ENCODE results near the gene HLCS.

The HLCS gene

GRCh38 chr21:36877741-36878140 lies 88.7 kb downstream of the HLCS start:
- Histone ChIP-seq H3K9me3 (ENCODE audit: control insufficient read depth in 2 of 2, low read length in 2 of 2) (no peaks in the 10 kb centered on the region), H3K9ac (ENCODE audit: low read length in 2 of 2) (no peak overlapping the region), H3K27ac (ENCODE audit: low read length) (no peak overlapping the region), H3K4me1 (ENCODE audit: control insufficient read depth, insufficient read depth, low read length) (no peaks in the 10 kb centered on the region), H3K4me3 (ENCODE audit: low read length in 2 of 2) (no peak overlapping the region), H3K36me3 (ENCODE audit: control insufficient read depth in 2 of 2, insufficient read depth in 2 of 2, low read length in 2 of 2) (no peaks in the 10 kb centered on the region), H3K27me3 (ENCODE audit: control insufficient read depth in 1 of 2, insufficient read depth in 2 of 2, low read length in 2 of 2) (no peaks in the 10 kb centered on the region)

- no peaks in the 10 kb centered on the region for H3K4me1 ChIP-seq (ENCODE audit: control insufficient read depth, insufficient read depth, low read length)
- H3K27ac ChIP-seq (ENCODE audit: low read length): no peak overlapping the region
- H3K9me3 ChIP-seq (ENCODE audit: control insufficient read depth in 2 of 2, low read length in 2 of 2): no peaks in the 10 kb centered on the region
- no peaks in the 10 kb centered on the region for H3K36me3 ChIP-seq (ENCODE audit: control insufficient read depth in 2 of 2, insufficient read depth in 2 of 2, low read length in 2 of 2)
- H3K4me3 ChIP-seq (ENCODE audit: low read length in 2 of 2): no peak overlapping the region
- H3K9ac ChIP-seq (ENCODE audit: low read length in 2 of 2): no peak overlapping the region
- H3K27me3 ChIP-seq (ENCODE audit: control insufficient read depth in 1 of 2, insufficient read depth in 2 of 2, low read length in 2 of 2): no peaks in the 10 kb centered on the region
Measured at GRCh38 chr21:36874665-36875064, 91.8 kb downstream of the HLCS start.

- Histone ChIP-seq H3K9me3 (ENCODE audit: control insufficient read depth in 2 of 2, low read length in 2 of 2) (no peaks in the 10 kb centered on the region), H3K4me3 (ENCODE audit: low read length in 2 of 2) (no peak overlapping the region), H3K27me3 (ENCODE audit: control insufficient read depth in 1 of 2, insufficient read depth in 2 of 2, low read length in 2 of 2) (no peaks in the 10 kb centered on the region), H3K4me1 (ENCODE audit: control insufficient read depth, insufficient read depth, low read length) (no peaks in the 10 kb centered on the region), H3K9ac (ENCODE audit: low read length in 2 of 2) (no peak overlapping the region), H3K36me3 (ENCODE audit: control insufficient read depth in 2 of 2, insufficient read depth in 2 of 2, low read length in 2 of 2) (no peaks in the 10 kb centered on the region), H3K27ac (ENCODE audit: low read length) (no peak overlapping the region)
Measured at GRCh38 chr21:36873513-36873912, 93.0 kb downstream of the HLCS start.

DNA sequence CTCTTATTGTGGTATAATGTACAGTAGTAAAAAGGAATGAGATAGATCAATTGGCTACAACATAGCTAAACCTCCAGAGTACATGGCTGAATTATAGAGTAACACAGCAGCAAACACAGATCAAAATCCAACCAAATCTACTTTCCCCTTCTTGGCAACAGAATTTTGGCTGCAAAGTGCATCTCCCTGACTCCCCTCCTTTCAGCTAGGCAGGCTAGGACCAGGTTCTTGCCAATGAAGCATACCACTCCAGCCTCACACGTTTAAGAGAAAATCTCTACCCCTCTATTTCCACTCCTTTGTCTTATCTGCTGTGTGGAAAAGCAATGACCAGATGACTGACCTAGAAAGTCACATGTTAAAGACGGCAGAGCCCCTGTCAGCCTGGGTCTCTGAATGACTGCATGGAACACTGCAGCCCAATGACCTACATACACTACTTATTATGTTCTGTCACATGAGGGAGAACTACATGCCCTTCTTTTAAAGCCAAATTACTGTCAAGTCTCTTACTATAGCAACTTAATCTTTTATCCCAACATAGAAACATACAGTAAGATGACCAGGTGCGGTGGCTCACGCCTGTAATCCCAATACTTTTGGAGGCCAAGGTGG lies 99.1 kb downstream of the HLCS start:
- H3K9ac ChIP-seq (ENCODE audit: low read length in 2 of 2): no peak overlapping the region
- no peaks in the 10 kb centered on the region for H3K36me3 ChIP-seq (ENCODE audit: control insufficient read depth in 2 of 2, insufficient read depth in 2 of 2, low read length in 2 of 2)
- H3K9me3 ChIP-seq (ENCODE audit: control insufficient read depth in 2 of 2, low read length in 2 of 2): no peaks in the 10 kb centered on the region
- no peak overlapping the region for H3K27ac ChIP-seq (ENCODE audit: low read length)
- H3K27me3 ChIP-seq (ENCODE audit: control insufficient read depth in 1 of 2, insufficient read depth in 2 of 2, low read length in 2 of 2): no peaks in the 10 kb centered on the region
- no peaks in the 10 kb centered on the region for H3K4me1 ChIP-seq (ENCODE audit: control insufficient read depth, insufficient read depth, low read length)
- no peak overlapping the region for H3K4me3 ChIP-seq (ENCODE audit: low read length in 2 of 2)

DNA sequence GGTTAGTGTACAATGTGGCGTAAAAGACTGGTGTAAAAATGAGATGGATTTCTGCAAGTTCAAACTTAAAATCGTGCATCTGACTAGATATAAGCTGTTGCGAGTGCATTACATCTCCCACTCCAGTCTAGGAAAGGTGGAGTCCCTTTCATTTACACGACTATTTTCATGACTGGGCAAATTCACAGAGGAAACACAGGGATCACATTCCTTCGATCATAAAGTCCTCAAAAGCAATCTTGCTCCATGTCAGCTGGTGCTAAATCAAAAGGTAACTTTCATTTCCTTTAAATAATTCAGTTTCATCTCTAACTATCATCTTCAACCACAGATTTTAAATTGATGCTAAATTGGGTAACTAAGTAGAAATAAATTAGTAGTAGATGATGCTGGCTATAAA lies 100.0 kb downstream of the HLCS start:
- Histone ChIP-seq H3K4me3 (ENCODE audit: low read length in 2 of 2) (no peak overlapping the region), H3K9me3 (ENCODE audit: control insufficient read depth in 2 of 2, low read length in 2 of 2) (no peaks in the 10 kb centered on the region), H3K4me1 (ENCODE audit: control insufficient read depth, insufficient read depth, low read length) (no peaks in the 10 kb centered on the region), H3K27ac (ENCODE audit: low read length) (no peak overlapping the region), H3K27me3 (ENCODE audit: control insufficient read depth in 1 of 2, insufficient read depth in 2 of 2, low read length in 2 of 2) (no peaks in the 10 kb centered on the region), H3K9ac (ENCODE audit: low read length in 2 of 2) (no peak overlapping the region), H3K36me3 (ENCODE audit: control insufficient read depth in 2 of 2, insufficient read depth in 2 of 2, low read length in 2 of 2) (no peaks in the 10 kb centered on the region)

DNA sequence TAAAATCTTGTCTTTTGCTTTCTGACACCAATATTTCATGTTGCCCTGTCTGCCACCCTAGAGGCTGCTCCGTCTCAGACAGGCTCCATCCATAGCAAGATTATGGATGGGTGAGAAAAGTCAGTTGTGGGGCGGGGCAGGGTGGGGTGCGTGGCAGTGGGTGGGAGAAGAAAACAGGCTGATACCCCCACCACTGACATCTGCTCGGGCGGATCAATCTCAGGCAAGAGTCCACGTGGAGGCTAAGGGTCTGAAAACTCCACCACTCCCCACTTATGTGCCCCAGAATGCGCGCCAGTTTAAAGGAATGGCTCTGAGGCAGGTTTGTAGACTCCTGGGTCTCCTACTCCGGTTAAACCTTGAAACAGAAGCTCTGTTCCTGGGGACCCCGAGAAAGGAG lies 101.5 kb downstream of the HLCS start:
- no peaks in the 10 kb centered on the region for H3K9me3 ChIP-seq (ENCODE audit: control insufficient read depth in 2 of 2, low read length in 2 of 2)
- H3K4me3 ChIP-seq (ENCODE audit: low read length in 2 of 2): no peak overlapping the region
- H3K27me3 ChIP-seq (ENCODE audit: control insufficient read depth in 1 of 2, insufficient read depth in 2 of 2, low read length in 2 of 2): no peaks in the 10 kb centered on the region
- no peak overlapping the region for H3K9ac ChIP-seq (ENCODE audit: low read length in 2 of 2)
- peaks cover under 1% of the 10 kb centered on the region for H3K4me1 ChIP-seq (ENCODE audit: control insufficient read depth, insufficient read depth, low read length)
- no peak overlapping the region for H3K27ac ChIP-seq (ENCODE audit: low read length)
- no peaks in the 10 kb centered on the region for H3K36me3 ChIP-seq (ENCODE audit: control insufficient read depth in 2 of 2, insufficient read depth in 2 of 2, low read length in 2 of 2)

- no peak overlapping the region for H3K9ac ChIP-seq (ENCODE audit: low read length in 2 of 2)
- H3K9me3 ChIP-seq (ENCODE audit: control insufficient read depth in 2 of 2, low read length in 2 of 2): no peaks in the 10 kb centered on the region
- peaks cover 3% of the 10 kb centered on the region for H3K4me1 ChIP-seq (ENCODE audit: control insufficient read depth, insufficient read depth, low read length)
- no peak overlapping the region for H3K4me3 ChIP-seq (ENCODE audit: low read length in 2 of 2)
- no peaks in the 10 kb centered on the region for H3K36me3 ChIP-seq (ENCODE audit: control insufficient read depth in 2 of 2, insufficient read depth in 2 of 2, low read length in 2 of 2)
- no peak overlapping the region for H3K27ac ChIP-seq (ENCODE audit: low read length)
- H3K27me3 ChIP-seq (ENCODE audit: control insufficient read depth in 1 of 2, insufficient read depth in 2 of 2, low read length in 2 of 2): no peaks in the 10 kb centered on the region
Measured at GRCh38 chr21:36863260-36863659, 103.2 kb downstream of the HLCS start.

- Histone ChIP-seq H3K4me1 (ENCODE audit: control insufficient read depth, insufficient read depth, low read length) (peaks cover 3% of the 10 kb centered on the region), H3K36me3 (ENCODE audit: control insufficient read depth in 2 of 2, insufficient read depth in 2 of 2, low read length in 2 of 2) (no peaks in the 10 kb centered on the region), H3K9me3 (ENCODE audit: control insufficient read depth in 2 of 2, low read length in 2 of 2) (no peaks in the 10 kb centered on the region), H3K4me3 (ENCODE audit: low read length in 2 of 2) (no peak overlapping the region), H3K27me3 (ENCODE audit: control insufficient read depth in 1 of 2, insufficient read depth in 2 of 2, low read length in 2 of 2) (no peaks in the 10 kb centered on the region), H3K9ac (ENCODE audit: low read length in 2 of 2) (no peak overlapping the region), H3K27ac (ENCODE audit: low read length) (no peak overlapping the region)
Measured at GRCh38 chr21:36861595-36862323, 104.7 kb downstream of the HLCS start.

DNA sequence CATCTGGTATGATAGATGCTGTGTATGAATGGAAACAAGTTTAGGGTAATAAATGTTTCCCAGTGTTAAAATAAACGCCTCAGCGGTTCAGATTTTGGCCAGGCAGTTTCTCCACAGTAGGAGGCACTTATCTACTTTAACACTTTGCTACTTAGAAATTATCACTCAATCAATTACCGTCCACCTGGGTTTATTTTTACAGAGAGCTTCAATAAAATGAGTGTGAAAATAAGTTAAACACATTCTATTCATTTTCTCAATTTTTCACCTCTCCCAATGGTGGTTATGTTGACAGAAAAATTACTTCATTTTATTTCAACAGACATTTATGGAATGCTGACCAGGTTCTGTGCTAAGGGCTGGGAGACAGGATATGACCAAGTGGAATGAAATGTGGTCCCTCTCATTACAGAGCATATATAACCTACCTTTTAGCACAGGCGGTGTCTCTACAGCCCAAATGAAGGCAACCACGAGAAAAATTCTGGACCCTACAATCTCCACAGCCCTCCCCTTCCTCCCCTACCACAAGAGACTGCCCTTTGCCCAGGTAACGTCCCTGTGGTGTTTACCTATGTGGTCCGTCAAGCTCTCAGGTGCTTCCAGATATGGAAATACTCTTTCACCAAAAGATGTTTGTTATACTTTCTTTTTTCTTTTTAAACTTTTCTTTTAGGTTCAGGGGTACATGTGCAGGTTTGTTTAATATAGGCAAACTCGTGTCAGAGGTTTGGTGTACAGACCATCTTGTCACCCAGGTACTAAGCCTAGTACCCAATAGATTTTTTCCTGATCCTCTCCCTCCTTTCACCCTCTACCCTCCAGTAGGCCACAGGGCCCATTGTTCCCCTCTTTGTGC lies 105.5 kb downstream of the HLCS start:
- Histone ChIP-seq H3K9me3 (ENCODE audit: control insufficient read depth in 2 of 2, low read length in 2 of 2) (no peaks in the 10 kb centered on the region), H3K4me1 (ENCODE audit: control insufficient read depth, insufficient read depth, low read length) (peaks cover 3% of the 10 kb centered on the region), H3K27ac (ENCODE audit: low read length) (no peak overlapping the region), H3K36me3 (ENCODE audit: control insufficient read depth in 2 of 2, insufficient read depth in 2 of 2, low read length in 2 of 2) (no peaks in the 10 kb centered on the region), H3K9ac (ENCODE audit: low read length in 2 of 2) (no peak overlapping the region), H3K4me3 (ENCODE audit: low read length in 2 of 2) (no peak overlapping the region), H3K27me3 (ENCODE audit: control insufficient read depth in 1 of 2, insufficient read depth in 2 of 2, low read length in 2 of 2) (no peaks in the 10 kb centered on the region)

DNA sequence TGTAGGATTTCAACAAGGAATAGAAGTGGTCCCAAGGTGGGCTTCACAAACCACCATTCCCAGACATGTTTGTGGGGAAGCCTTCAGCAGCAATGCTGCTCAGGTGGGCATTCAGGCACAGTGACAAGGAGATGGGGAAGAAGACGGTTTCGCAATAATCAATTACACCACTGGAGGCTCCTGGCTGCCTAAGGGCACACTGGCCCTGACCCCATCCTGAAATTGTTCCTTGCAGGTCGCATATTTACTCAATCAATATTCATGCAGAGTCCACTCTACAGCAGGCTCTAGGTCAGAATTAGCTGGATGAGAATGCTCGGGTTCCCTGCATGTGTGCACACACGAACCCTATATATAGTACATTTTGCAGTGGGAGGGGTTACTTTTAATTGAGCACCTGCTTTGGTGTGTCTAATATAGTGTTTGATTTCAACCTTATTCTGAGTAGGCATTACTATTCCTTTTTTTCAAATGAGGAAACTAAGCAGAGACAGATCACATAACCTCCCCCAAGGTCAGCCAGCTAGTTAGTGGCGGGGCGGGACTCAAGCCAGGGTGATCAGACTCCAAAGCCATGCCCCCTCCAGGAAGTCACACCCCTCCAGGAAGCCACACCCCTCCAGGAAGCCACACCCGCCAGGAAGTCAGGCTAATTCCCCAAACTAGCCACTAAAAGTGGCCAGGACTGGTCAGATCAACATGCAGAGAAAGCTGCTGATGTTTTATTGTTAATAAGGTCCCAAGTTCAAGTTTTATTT lies 106.5 kb downstream of the HLCS start:
- Histone ChIP-seq H3K27me3 (ENCODE audit: control insufficient read depth in 1 of 2, insufficient read depth in 2 of 2, low read length in 2 of 2) (no peaks in the 10 kb centered on the region), H3K36me3 (ENCODE audit: control insufficient read depth in 2 of 2, insufficient read depth in 2 of 2, low read length in 2 of 2) (no peaks in the 10 kb centered on the region), H3K9me3 (ENCODE audit: control insufficient read depth in 2 of 2, low read length in 2 of 2) (no peaks in the 10 kb centered on the region), H3K4me3 (ENCODE audit: low read length in 2 of 2) (no peak overlapping the region), H3K4me1 (ENCODE audit: control insufficient read depth, insufficient read depth, low read length) (peaks cover 3% of the 10 kb centered on the region), H3K27ac (ENCODE audit: low read length) (no peak overlapping the region), H3K9ac (ENCODE audit: low read length in 2 of 2) (no peak overlapping the region)
